ENCODE data around the gene THAP8.
A peak's percentile ranks its signal among the peaks of the same experiment; 100 is the strongest.

The THAP8 gene

DNA sequence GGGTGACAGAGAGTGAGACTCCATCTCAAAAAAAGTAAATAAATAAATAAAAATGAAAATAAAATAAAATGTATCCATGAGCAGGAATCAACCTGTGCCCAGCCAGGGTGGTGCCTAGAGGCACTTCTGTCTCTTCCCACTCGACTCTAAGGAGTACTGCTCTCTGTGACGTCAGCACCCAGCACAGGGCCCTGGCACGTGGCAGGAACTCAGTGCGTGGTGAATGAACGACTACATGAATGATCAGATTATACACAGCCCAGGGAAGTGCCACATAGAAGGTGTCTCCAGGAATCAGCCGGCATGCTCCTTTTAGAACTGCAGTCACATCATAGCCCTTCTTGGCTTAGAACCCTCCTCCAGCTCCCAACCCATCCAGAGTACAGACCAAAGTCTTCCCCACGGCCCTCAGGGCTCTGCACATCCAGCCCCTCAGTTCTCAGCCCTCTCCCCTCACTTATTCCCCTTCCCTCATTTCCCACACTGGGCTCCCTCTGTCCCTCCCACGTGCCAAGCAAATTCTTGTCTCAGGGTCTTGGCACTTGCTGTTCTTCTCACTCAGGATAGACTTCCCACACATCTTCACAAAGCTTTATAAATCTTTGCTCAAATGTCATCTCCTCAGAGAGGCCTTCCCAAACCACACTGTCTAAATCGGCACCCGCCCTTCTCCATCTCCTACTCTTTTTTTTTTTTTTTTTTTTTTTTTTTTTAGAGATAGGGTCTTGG, 25.6 kb downstream of the THAP8 start:
- no peak for DNase-seq

DNA sequence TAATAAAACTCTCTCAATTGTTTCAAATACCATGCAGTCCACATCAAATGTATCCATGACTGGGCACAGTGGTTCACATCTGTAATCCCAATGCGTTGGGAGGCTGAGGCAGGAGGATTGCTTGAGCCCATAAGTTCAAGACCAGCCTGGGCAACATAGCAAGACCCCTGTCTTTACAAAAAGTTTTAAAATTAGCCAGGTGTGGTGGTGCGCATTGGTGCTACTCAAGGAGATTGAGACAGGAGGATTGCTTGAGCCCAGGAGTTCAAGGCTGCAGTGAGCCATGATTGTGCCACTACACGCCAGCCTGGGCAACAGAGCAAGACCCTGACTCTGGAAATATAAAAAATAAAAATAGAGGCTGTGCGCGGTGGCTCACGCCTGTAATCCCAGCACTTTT, 26.4 kb downstream of the THAP8 start:
- no peak for DNase-seq

DNA sequence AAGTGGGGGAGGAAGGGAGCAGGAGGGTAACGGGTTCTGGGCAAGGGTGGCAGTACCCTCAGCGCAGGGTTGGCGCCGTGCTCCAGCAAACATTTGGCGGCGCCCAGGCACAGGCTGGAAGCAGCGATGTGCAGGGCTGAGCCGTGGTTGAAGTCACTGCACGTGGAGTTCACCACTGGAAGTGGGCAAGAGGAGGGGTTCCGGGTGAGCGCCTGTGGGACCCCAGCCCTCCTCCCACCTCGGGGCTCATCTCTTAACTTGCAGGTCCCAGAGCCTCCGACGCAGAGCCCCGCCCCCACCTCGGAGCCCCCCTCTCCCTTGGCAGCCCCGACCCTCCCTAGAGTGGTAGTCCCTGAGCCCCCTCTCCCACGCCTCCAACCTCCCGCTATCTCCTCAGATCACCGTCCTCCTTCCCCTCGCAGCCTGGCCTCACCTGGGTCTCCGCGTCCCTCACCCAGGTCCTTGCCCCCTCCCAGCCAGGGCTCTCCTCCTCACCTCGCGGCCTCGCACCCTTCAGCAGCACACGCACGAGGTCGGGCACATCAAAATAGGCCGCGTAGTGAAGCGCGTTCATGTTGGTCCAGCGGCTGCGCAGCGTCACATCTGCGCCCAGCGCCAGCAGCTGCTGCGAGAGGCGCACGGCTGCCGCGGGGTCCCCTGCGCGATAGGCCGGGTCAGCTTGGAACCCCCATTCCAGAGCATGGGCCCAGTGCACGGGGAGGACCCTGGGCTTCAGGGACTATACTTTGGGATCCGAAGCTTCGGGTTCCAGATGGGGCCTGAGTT, 27.8 kb downstream of the THAP8 start:
- no peak for DNase-seq

DNA sequence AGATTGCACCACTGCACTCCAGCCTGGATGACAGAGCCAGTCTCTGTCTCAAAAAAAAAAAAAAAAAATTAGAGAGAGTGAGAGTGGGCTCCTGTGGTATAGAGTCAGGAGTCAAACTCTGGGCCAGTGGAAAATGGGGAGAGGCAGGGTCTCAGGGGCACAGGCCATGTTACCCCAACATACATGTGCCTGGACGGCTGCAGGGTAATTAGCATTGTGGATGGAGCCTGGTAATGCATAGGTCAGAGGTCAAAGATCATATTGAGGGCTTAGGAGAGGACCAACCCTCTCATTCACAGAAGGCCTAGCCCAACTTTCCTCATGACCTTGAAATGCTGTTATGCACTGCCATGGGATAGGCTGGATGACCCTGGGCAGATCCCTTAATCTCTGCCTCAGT, 28.5 kb downstream of the THAP8 start:
- no peak for DNase-seq

DNA sequence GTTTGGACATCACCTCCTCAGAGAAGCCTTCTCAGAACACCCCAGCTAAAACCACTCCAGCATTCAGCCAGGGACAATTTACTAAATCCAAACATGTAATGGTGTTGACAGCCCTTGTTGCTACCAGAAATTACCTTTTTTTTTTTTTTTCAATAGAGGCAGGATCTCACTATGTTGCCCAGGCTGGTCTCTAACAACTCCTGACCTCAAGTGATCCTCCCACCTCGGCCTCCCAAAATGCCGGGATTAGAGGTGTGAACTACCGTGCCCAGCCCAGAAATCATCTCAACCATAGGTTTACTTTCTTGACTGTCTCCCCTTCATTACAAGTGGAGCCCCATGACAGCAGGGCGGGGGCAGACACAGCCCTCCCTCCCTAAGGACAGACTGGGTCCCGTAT, 30.7 kb downstream of the THAP8 start:
- DNase-seq = no peak

DNA sequence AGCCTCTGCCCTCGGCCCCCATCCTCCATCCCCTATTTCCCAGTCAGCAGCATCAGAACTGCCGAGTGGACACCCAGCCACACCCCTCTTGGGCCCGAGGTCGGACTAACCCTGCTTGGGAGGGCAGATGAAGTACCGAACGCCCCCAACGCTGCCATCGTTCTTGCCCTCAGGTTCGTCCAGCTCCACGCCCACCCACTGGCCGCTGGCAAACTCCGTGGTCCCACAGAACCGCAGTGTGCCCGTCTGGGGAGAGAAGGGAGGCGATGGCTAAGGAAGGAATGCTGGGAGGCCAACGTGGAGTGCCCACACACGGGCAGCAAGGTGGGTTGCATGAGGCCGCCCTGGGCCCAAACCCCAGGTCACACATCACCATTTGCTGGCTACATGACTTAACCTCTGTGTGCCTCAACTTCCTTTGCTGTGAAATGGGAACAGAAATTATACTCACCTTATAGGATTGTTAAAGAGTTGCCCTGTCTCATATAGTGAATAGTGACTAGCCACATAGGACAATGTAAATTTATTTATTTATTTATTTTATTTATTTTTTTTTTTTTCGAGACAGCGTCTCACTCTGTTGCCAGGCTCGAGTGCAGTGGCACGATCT, 34.9 kb downstream of the THAP8 start:
- no peak for DNase-seq

DNA sequence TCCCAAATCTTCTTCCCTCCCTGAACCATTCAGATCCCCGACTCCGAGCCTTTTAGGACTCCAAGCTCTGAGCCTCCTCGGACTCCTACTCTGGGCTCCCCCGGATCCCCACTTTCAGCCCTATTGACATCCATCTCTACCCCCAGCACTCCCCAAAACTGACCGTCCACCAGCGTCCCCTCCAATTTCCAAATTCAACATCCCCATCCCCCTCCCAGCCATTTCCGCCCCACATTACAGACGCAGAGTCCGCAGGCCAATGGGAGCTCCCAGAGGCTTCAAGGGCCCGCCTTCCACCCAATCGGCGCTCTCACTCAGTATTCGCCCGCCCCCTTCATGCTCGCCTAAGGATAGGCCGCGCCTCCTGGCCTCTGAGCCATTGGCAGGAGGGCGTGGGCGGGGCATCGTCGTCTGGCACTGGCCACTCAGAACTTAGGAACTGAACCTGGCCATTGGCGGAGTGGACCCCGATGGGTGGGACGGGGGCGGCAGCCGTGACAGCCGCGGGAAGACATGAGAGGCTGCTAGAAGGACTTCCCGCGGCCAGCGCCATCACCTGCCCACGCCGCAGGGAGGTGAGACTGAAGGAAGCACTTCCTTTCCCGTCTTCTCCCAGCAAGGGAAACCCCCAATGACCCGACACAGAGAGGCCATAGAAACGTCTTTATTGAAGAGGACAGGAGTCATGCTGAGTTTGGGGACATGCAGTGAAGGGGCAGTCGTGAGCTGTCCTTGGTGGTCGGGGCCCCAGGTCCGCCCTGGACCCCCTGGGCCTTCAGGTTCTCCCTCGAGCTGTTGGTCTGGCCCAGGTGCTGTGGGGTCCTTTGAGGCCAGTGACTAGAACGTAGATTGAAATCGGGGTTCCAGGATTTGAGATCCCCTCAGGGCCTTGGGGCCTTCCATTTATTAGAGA, 39.8 kb downstream of the THAP8 start, which contains the start of gene ALKBH6:
ALKBH6 (minus strand) TSS at position 202 of the 913 bp plus-strand sequence. CDS start 816 bp downstream, outside the sequence.
- peak; percentile 100 for DNase-seq

DNA sequence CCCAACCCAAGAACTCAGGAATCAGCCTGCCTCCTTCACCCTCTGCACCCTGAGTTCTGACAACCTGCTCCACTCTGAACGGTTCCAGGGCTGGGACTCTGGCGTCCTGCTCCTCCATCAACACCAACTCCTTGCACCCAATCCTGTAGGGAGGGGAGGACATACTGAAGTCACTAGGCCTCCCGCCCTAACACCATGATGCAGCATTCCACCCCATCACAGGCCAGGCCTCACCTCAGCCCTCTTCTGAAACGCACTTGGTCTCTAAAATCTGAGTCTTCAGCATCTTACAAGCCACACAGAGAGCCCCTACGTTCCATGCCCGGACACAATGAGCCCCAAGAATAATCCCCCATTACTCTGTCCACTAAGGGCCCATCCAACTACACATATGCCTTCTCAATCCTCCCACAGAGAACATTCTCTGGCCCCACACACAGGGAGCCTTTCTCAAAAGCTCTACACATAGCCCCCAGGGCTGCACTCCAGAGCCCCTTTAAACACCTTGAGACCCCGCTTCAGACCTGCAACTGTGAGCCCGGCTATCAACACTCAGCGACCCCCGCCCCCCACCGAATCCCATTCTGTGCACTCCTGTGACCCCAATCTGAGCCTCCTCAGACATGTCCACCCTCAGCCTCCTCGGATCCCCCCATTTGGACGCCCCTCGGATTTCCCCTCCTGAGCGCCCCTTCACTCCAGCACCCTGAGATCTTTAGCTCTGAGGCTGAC, 40.6 kb downstream of the THAP8 start:
- DNase-seq = no peak

DNA sequence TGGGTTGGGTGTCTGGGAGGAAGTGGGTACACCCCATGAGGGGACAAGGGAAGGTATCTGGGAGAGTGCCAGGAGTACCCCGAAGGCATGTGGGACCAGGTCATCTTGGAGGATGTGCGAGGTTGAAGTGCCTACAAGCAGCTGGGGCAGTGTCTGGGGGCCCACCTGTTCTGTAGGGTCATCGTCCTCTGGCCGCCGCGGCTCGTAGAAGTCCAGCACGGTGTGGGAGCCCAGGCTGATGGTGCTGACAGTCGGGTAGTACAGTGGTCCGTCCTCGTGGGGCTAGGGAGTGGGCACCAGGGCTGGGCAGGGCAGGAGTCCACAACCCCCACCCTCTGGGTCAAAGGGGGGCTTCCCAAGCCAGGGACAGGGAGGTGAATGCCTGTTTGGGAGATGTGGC, 43.7 kb downstream of the THAP8 start:
- no peak for DNase-seq

DNA sequence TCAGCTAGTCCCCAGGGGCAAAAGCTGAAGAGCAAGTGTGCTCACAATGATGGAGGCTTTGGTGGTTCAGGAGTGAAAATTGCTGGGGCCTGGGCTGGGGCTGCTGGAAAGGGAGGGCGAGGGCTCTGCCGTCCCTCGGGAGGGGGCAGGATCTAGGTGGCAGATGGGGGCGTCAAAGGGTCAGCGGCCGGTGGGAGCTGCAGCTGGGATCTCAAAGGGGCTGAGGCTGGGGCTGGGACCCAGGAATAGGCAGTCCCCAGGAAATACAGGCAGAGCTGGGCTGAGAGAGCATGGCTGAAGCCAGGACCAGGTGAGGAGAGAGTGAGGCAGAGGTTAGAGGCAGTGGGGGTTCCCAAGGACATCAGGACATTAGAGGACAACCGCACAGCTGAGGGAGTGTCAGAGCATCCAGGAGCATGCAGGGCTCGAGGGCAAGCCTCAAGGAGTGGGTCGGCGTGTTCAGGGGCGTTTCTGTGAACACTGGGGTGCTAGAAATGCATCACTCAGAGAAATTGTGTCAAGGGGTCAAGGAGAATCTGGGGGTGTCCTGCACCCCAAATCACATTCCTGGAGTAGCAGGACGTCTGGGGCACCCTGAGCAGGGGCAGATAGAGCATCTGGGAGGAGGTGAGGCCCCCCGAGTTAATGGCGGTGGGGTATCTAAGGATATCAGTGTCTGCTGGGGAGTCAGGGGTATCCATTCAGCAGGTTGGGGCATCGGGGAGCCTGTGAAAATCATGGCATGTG, 44.3 kb downstream of the THAP8 start:
- DNase-seq = no peak

DNA sequence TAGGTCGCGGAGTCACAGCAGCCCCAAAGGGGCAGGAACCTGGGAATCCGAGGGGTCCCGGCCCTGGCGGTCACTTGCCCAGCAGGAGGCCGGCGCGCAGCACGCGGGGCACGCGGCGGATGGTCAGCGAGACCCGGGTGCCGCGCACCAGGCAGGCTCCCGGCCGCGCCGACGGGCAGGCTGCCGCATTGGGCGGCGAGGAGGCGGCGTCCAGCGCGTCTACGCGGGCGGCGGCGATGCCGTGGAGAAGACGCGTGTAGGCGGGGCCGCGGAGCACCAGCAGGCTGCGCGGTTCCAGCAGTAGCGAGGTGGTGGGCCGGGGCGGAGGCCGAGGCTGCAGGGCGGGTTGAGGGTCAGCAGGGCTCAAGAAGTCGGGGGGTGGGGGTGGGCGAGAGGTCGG, 44.9 kb downstream of the THAP8 start:
- peak in 1 of 2 experiments; percentile 27 for DNase-seq

DNA sequence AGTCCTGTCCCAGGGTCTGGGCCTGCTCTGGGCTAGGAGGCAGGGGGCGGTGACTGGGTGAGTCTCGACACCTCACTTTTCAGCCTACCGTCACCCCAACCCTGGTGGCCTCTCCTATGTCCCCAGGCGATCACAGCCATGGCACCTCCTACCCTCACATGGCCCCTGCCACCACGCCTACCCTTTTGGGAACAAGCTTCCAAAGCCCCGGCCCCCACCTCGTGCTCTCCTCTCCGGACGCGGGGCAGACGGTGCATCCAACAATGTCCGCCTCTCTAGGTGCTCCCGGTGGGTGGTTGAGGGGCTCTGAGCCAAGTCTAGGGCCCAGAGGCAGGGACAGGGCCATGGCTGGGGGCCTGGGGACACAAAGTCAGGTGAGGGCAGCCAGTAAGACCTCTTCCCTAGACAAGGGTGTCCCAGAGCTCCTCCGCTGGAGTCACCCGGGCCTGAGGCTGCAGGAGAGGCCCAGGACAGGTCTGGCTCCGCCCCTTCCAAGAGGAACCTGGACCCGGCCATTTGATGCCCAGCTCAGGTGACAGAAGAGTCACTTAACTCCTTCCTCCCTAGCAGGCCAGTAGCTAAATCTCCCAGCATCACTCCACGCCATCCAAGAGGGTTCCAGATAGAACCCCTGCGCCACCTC, 45.6 kb downstream of the THAP8 start, which contains the start of gene SYNE4:
SYNE4 (minus strand) TSS at position 478 of the 643 bp plus-strand sequence; CDS start at position 346, 132 bp downstream.
- DNase-seq = no peak

DNA sequence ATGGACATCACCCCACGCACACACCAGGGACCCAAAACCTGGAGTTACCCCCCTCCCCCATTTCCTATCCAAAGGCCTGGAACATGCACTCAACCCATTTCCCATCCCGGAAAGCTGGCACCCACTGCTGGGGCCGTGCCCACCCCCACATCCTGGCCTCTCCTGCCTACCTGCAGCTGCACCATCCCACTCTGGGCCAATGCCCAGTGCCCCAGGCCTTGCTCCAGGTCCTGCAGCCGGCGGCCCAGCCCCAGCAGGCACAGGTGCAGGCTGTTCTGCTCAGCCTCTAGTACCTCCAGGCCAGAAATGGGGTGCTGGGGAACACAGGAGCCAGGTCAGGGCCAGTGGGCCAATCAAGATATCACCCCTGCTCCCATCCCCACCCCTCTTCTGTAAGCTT, 47.1 kb downstream of the THAP8 start:
- no peak for DNase-seq

DNA sequence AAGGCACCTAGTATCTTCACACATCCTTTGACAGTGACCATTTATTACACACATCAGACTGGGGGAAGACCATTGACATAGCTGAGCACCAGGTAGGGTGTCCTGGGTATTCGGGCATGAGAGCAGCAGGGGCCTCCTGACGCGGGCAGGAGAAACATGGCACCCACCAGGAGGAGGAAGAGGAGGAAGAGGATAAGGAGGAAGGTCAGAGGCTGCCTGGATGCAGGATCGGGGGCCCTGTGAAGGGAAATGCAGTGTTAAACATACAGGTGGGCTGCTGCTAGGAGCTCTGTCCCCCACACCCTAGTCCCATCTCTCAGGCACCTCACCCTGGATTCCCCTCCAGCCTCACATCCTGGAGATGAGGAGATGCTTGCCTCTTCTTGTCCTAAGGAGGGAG, 50.8 kb downstream of the THAP8 start:
- no peak for DNase-seq

DNA sequence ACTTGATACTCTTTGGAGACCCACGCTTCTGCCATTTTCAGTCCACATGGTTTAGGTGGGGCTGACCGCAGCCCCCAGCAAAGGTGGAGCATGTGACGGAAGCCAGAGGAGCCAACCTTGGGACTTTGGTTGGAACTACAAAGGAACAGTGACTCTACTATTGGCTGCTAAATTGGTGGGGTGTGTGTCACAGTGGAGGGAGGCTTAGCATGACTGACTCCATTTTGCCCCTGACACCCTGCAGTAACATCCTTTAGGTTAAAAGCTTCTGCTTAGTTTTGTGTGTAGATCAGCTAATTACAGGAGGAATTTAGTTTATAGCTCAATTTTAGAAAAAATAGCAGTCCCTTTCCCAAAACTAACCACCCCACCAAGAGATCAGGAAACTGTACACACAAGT, 52.5 kb downstream of the THAP8 start:
- DNase-seq = no peak

DNA sequence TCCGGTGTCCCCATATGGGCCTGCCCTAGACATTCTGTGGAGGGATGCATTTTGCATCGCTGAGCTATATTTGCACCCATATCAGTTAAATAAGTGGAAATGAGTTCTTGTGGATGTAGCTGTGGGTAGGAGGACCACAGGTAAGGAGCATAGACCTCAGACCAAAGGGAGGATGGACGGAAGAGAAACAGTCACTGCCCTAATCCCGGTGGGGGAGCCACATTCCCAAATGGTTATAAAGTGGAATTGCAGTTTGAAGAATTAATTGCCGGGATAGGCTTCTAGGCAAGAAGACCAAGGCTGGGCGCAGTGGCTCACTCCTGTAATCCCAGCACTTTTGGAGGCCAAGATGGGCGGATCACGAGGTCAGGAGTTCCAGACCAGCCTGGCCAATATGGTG, 57.3 kb downstream of the THAP8 start:
- no peak for DNase-seq

DNA sequence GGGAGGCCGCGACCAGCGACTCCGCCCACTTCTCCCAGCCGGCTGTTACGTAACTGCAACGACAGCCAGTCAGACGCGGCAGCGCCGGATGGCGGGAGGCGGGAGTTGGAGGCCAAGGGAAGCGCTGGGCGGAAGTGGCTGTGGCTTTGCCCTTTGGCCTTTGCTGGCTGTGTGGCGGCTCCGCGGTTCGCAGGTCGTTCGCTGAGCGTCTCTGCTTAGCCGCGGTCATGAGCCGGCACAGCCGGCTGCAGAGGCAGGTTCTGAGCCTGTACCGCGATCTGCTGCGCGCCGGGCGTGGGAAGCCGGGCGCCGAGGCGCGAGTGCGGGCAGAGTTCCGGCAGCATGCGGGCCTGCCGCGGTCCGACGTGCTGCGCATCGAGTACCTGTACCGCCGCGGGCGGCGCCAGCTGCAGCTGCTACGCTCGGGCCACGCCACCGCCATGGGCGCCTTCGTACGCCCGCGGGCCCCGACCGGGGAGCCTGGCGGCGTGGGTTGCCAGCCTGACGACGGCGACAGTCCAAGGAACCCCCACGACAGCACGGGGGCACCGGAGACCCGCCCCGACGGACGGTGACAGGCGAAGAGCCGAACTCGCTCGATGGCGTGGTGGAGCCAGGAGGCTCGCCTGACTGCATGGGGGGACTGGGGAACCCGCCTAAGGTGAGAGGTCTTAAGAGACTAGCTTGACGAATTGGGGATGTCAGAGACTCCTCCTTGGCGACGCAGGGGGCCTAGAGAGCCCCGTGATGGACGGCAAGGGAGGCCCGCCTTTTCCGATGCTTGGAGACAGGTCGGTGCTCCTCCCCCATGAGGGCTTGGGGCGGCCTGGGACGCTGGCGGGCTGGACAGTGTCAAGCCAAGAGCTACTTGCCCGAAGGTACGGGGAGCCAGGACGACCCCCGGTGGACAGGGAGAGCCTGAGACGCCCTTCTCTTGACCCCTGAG, 58.8 kb downstream of the THAP8 start, which contains the start of gene SDHAF1:
SDHAF1 (plus strand) TSS at position 141 of the 946 bp plus-strand sequence; CDS start at position 228, 87 bp downstream.
- DNase-seq = peak; percentile 87 to 95

DNA sequence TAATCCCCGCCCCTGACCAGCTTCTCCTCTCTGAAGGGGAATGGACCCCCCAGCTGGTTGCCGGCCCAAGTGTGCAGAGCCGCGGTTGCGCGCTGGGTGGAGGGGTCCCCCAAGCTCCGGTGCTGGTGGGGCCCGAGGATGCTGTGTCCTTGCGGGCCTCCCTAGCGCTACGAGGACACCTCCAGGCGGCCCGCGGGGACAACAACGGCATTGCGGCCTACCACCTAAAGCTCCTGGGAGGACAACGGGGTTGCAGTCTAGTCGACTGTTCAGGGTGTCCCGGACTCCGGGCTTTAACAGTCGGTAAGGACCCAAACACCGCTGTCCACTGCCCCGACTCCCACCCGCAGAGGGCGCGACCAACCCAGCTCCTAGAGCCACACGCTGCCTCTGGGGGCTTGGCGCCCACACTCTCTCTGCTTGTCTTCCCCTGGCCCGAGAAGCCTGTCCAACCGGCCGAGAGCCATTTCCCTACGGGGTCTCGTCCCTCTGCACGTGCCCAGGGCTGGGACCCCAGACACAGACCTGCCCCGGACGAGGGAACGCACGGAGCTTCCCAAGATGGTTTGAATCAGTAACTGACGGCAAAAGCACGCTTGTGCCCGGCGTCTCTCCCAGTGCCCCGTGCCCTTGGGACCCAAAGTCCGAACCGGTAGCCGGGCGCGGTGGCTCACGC, 60.0 kb downstream of the THAP8 start:
- no peak for DNase-seq

Data from NCI-H524 (cell line).